Thyroid gland (tissue), 4 donors: ENCODE results near the gene NUP93.

ENCODE experiments used
- POLR2A ChIP-seq, 2 donors: fragments of 450-650 bp; IDR thresholded peaks; one replicate each; pipeline ENCODE4 v1.6.1; 2017; ENCODE audit warnings: antibody characterized with exemption in 2 of 2, mild to moderate bottlenecking in 2 of 2, moderate library complexity in 1 of 2
- TF ChIP-seq, protein P1 (sequence below), 6 experiments: fragments of 200-600 bp in 3 of 6; fragments of 450-650 bp in 3 of 6; sonication (generic) in 3 of 6; IDR thresholded peaks; one replicate each; pipeline ENCODE4 v1.5.1; 2016 to 2019; ENCODE audit warnings: antibody characterized with exemption in 6 of 6, mild to moderate bottlenecking in 2 of 6, inconsistent platforms in 1 of 6, moderate library complexity in 1 of 6

DNA sequence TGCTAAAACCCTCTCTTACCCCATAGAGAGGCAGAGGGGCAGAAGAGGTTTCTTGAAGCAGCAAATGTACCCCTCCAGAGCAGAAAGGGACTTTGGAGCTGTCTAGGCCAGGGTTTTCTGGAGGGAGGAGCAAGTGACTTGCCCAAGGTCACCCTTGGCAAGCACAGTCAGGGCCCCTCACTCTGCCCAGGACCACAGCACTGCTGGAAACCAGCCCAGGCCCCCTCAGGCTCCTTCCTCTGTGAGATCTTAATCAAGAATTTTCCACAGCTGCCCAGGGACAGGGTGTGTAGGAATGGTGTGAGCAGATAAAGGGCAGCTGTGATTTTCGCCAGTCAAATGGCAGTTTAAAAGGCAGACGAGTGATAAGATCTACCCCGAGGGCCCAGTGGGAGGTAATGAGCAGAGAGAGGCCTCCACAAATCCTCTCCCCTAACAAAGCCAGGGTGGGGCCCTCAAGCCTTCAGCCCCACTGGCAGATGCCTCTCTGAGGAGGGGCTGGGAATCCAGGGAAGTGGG is 131.2 kb downstream of the NUP93 start:
- TF ChIP-seq, protein P1, sequence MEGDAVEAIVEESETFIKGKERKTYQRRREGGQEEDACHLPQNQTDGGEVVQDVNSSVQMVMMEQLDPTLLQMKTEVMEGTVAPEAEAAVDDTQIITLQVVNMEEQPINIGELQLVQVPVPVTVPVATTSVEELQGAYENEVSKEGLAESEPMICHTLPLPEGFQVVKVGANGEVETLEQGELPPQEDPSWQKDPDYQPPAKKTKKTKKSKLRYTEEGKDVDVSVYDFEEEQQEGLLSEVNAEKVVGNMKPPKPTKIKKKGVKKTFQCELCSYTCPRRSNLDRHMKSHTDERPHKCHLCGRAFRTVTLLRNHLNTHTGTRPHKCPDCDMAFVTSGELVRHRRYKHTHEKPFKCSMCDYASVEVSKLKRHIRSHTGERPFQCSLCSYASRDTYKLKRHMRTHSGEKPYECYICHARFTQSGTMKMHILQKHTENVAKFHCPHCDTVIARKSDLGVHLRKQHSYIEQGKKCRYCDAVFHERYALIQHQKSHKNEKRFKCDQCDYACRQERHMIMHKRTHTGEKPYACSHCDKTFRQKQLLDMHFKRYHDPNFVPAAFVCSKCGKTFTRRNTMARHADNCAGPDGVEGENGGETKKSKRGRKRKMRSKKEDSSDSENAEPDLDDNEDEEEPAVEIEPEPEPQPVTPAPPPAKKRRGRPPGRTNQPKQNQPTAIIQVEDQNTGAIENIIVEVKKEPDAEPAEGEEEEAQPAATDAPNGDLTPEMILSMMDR (IDR thresholded peaks at IDR 0.05) = no peak
- TF ChIP-seq POLR2A (IDR thresholded peaks at IDR 0.05) = no peak
